Measurements from ENCODE around the gene ZNF541. TPM values are rescaled to one million over a fixed set of nuclear protein-coding genes. Genes with fewer than 3 reads are reported as not detected.

Gene ZNF541, protein sequence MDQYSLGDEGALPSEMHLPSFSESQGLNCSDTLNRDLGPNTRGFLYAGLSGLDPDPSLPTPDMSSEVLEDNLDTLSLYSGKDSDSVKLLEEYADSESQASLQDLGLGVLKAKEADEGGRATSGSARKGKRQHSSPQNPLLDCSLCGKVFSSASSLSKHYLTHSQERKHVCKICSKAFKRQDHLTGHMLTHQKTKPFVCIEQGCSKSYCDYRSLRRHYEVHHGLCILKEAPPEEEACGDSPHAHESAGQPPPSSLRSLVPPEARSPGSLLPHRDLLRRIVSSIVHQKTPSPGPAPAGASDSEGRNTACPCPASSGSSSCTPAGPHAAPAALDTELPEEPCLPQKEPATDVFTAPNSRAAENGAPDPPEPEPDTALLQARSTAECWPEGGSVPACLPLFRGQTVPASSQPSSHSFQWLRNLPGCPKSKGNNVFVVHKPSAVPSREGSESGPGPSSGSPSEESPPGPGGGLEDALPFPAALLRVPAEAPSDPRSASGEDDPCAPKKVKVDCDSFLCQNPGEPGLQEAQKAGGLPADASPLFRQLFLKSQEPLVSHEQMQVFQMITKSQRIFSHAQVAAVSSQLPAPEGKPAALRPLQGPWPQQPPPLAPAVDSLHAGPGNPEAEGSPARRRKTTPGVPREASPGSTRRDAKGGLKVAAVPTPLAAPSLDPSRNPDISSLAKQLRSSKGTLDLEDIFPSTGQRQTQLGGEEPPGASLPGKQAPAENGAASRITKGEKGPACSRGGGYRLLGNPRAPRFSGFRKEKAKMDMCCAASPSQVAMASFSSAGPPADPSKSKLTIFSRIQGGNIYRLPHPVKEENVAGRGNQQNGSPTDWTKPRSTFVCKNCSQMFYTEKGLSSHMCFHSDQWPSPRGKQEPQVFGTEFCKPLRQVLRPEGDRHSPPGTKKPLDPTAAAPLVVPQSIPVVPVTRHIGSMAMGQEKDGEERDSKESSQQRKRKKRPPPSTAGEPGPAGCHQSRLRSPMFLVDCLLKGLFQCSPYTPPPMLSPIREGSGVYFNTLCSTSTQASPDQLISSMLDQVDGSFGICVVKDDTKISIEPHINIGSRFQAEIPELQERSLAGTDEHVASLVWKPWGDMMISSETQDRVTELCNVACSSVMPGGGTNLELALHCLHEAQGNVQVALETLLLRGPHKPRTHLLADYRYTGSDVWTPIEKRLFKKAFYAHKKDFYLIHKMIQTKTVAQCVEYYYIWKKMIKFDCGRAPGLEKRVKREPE (N-terminal part only)
- total RNA-seq: not detected in 2 replicates

DNA sequence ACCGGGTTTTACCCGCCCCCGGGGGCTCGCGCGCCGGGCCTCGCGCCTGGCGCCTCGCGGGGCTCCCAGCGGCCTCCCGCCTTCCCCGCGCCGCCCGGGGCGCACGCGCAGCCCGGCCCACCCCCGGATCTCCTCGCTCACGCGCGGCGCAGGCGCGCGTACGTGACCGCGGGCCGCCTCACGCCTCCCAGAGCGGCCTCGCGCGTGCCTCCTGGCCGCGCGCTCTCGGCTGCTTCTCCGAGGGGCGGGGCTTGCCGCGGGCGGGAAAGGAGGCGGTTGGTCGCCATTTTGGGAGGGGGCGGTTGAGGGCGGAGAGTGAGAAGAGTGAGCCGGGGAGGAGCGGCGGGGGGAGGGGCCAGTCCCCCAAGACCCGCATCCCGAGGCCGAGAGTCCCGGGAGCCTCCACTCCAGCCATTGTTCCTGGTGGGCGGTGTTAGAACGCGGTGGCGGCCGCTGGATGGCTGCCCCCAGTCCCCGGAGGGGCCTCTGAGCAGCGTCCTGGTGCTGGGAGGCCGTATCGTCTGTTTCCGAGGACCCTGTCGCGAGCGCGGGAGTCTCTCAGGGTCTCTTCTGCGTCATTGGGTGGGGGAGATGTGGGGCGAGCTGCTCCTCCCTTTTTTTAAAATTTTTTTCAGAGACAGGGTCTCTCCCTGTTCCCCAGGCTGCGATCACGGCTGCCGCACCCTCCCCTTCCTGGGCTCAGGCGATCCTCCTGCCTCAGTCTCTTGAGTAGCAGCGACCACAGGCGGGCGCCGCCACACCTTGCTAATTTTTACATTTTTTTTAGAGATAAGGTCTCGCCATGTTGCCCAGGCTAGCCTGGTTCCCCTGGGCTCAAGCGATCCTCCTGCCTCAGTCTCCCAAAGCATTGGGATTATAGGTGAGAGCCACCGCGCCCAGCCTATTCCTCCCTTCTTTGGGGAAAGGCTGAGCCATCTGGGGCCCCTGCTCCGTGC is at the start of gene ZNF541:
Gene ZNF541 (minus strand): TSS at position 78 of the 956 bp plus-strand sequence. CDS start 17,292 bp downstream, outside the sequence.

DNA sequence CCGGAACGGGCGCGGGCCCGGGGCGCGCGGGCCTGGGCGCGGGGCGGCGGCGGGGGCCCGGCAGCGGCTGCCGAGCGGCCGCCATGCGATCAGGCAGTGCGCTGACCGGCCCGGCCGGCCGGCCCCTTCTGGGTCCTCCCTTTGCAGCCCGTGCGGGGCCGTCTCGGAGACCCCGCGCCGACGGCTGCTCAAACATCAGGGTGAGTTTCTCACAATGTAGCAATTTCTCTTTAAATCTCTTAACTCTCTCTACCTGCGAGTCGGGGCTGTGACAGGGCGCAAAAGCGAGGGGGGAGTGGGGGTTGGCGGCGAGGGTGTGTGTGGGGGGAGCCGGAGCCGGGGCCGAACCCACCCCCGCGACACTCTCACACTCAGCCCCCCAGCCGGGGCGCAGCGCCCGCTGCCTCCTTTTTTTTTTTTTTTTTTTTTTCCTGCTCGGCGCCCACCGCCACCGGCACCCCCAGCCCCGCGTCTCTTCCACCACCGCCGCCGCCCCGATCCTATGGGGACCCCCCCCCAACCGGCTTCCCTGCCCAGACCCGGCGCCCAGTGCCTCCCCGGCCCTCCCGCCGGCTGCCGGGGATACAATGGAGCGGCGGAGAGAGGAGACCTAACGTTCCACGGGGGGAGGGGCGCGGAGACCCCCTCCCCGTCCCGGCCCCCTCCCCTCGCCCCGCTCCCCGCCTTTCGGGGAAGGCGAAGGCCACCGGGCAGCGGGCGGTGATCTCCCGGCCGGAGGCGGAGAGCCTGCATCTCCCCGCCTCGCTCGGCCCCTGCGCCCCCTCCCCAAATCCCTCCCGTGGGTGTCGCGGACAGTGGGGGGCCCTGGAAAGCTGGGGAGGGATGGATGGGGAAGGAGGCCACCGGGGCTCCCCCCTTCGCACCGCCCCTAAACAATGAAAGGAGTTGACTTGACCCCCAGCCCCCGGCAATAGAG is 36.3 kb upstream of the ZNF541 start, which contains the start of gene BICRA:
Gene BICRA (plus strand): TSS at position 166 of the 937 bp plus-strand sequence. CDS start 64,441 bp downstream, outside the sequence.

Other genes starting within 250 kb of the ZNF541 start
- not detected in 2 replicates for gene C5AR2, start 241.0 kb downstream of the ZNF541 start, total RNA-seq
- gene DHX34, start 223.8 kb downstream of the ZNF541 start, total RNA-seq: 5.3 and 8.2 TPM in 2 replicates
- gene MEIS3, start 153.6 kb downstream of the ZNF541 start, total RNA-seq: 20.4 and 27.8 TPM in 2 replicates
- gene SLC8A2, start 101.3 kb downstream of the ZNF541 start, total RNA-seq: not detected in 2 replicates
- 4.1 and 4.3 TPM in 2 replicates for gene KPTN, start 88.9 kb downstream of the ZNF541 start, total RNA-seq
- 83.4 and 91.9 TPM in 2 replicates for gene NAPA, start 58.1 kb downstream of the ZNF541 start, total RNA-seq
- 14.9 and 22.2 TPM in 2 replicates for gene BICRA, start 36.0 kb upstream of the ZNF541 start, total RNA-seq
- gene EHD2, start 140.3 kb upstream of the ZNF541 start, total RNA-seq: 339 and 398 TPM in 2 replicates
- gene NOP53, start 172.4 kb upstream of the ZNF541 start, total RNA-seq: 309 and 350 TPM in 2 replicates
- 145 and 163 TPM in 2 replicates for gene SELENOW, start 205.6 kb upstream of the ZNF541 start, total RNA-seq
- gene TPRX1, start 231.4 kb upstream of the ZNF541 start, total RNA-seq: not detected in 2 replicates
- gene CRX, start 248.8 kb upstream of the ZNF541 start, total RNA-seq: not detected in 2 replicates

Data from cardiac ventricle fibroblast (primary cell).